ENCODE results near the gene IAH1.

Gene IAH1

DNA sequence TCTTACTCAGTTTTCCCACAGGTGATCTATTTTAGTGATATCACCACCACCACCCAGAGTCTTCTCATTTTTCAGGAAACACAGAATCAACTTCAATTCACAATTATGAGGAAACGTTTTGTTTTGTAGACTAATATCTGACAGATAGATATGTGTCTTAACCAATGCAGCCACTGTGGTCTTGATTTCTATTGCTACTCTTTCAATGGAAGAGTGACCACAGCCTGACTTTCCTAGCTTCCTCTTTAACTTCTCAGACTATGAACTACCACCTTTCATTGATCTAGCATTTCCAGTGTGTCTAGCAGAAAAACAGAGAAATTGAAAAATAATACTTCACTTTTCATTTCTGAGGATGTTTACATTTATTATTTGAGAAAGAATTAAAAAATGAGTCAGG, 60.8 kb downstream of the IAH1 start:
- no peak for DNase-seq

GRCh38 chr2:9536504-9536903, 62.2 kb downstream of the IAH1 start:
- no peak for DNase-seq

- DNase-seq = no peak
Observed at GRCh38 chr2:9538000-9538507, 63.7 kb downstream of the IAH1 start.

All from femur (tissue), 1 donor.